Stimulated activated CD4-positive, alpha-beta T cell treated with anti-CD3 and anti-CD28 coated beads, TNF-alpha, amount 100 ng/mL, for 24 hours (primary cell): ENCODE measurements around the gene NUDC.
"Not testable (repeated sequence)": the region's sequence is repeated elsewhere in the genome, so short reads cannot be mapped to it uniquely, and the experiment has no call there.

ENCODE experiments used
- DNase-seq, 3 experiments: peaks; one replicate each; pipeline ENCODE4 v3.0.0-alpha.2; 2020; ENCODE audit warnings: low read depth in 3 of 3

NUDC gene

GRCh38 chr1:26921540-26922430 is at the start of gene NUDC:
Gene NUDC, plus strand, starts transcription at chr1:26921743. Its CDS starts 106 bp downstream, at chr1:26921849.
- peak; percentile 91 to 96 (median 93) for DNase-seq

GRCh38 chr1:26873097-26873496 is 48.4 kb upstream of the NUDC start:
- not testable (repeated sequence) for DNase-seq

- DNase-seq: no peak
Measured at GRCh38 chr1:26874896-26875295, 46.6 kb upstream of the NUDC start.

GRCh38 chr1:26877326-26877725 is 44.2 kb upstream of the NUDC start:
- no peak for DNase-seq

GRCh38 chr1:26879793-26880192 is 41.8 kb upstream of the NUDC start:
- DNase-seq: no peak

GRCh38 chr1:26881611-26882010 is 39.9 kb upstream of the NUDC start:
- not testable (repeated sequence) for DNase-seq

- no peak for DNase-seq
Measured at GRCh38 chr1:26882696-26883463, 38.7 kb upstream of the NUDC start.

- no peak for DNase-seq
Measured at GRCh38 chr1:26887125-26887524, 34.4 kb upstream of the NUDC start.

- DNase-seq: no peak
Measured at GRCh38 chr1:26888231-26888630, 33.3 kb upstream of the NUDC start.

GRCh38 chr1:26889551-26890466 is 31.7 kb upstream of the NUDC start, which contains the start of gene GPN2:
Gene GPN2, minus strand, starts transcription at chr1:26890283. Its CDS starts 187 bp downstream, at chr1:26890096.
- peak; percentile 59 to 78 (median 60) for DNase-seq

GRCh38 chr1:26890467-26890796 is 31.1 kb upstream of the NUDC start:
- DNase-seq: no peak

GRCh38 chr1:26894263-26894662 is 27.3 kb upstream of the NUDC start:
- DNase-seq: no peak

GRCh38 chr1:26897351-26897750 is 24.2 kb upstream of the NUDC start:
- DNase-seq: no peak

- peak; percentile 72 to 88 (median 87) for DNase-seq
Measured at GRCh38 chr1:26900001-26900814, 21.3 kb upstream of the NUDC start, which contains the start of gene GPATCH3. Gene GPATCH3, minus strand, starts transcription at chr1:26900467. Its CDS starts 25 bp downstream, at chr1:26900442.

- no peak for DNase-seq
Measured at GRCh38 chr1:26900815-26901511, 20.6 kb upstream of the NUDC start.

- no peak for DNase-seq
Measured at GRCh38 chr1:26907071-26907917, 14.2 kb upstream of the NUDC start.

GRCh38 chr1:26909951-26910342 is 11.6 kb upstream of the NUDC start:
- DNase-seq: no peak

- DNase-seq: no peak
Measured at GRCh38 chr1:26910343-26911160, 11.0 kb upstream of the NUDC start.
